HEK293 (cell line): ENCODE measurements around the gene HMGN4.

Experiments
- GLIS2 ChIP-seq: fragments of 450-650 bp; formaldehyde crosslinking; IDR thresholded peaks from 2 replicates; pipeline ENCODE4 v1.5.1; 2016; ENCODE audit warnings: missing biosample characterization, missing genetic modification characterization
- HOXD13 ChIP-seq: sonication (generic); formaldehyde crosslinking; IDR thresholded peaks from 2 replicates; pipeline ENCODE4 v1.8.0; 2022; ENCODE audit warnings: missing genetic modification reagents, borderline replicate concordance
- INSM2 ChIP-seq: fragments of 450-650 bp; formaldehyde crosslinking; IDR thresholded peaks from 2 replicates; pipeline ENCODE4 v1.5.1; 2016; ENCODE audit warnings: missing biosample characterization, missing genetic modification characterization
- KLF9 ChIP-seq: fragments of 450-650 bp; formaldehyde crosslinking; IDR thresholded peaks from 2 replicates; pipeline ENCODE4 v1.5.1; 2016; ENCODE audit warnings: missing biosample characterization, missing genetic modification characterization, low read depth
- OSR2 ChIP-seq: fragments of 450-650 bp; formaldehyde crosslinking; IDR thresholded peaks from 2 replicates; pipeline ENCODE4 v1.5.1; 2016; ENCODE audit warnings: missing biosample characterization, missing genetic modification characterization
- PRDM4 ChIP-seq: fragments of 450-650 bp; formaldehyde crosslinking; IDR thresholded peaks from 2 replicates; pipeline ENCODE4 v1.5.1; 2017; ENCODE audit warnings: missing biosample characterization, missing genetic modification characterization
- SP7 ChIP-seq: fragments of 450-650 bp; formaldehyde crosslinking; IDR thresholded peaks from 2 replicates; pipeline ENCODE4 v1.5.1; 2016; ENCODE audit warnings: missing biosample characterization, missing genetic modification characterization
- ZBTB1 ChIP-seq: fragments of 450-650 bp; formaldehyde crosslinking; IDR thresholded peaks from 2 replicates; pipeline ENCODE4 v1.5.1; 2016; ENCODE audit warnings: missing biosample characterization, missing genetic modification characterization
- ZBTB17 ChIP-seq: fragments of 450-650 bp; formaldehyde crosslinking; IDR thresholded peaks from 2 replicates; pipeline ENCODE4 v1.5.1; 2016; ENCODE audit warnings: missing biosample characterization, missing genetic modification characterization
- ZBTB8A ChIP-seq: fragments of 450-650 bp; formaldehyde crosslinking; IDR thresholded peaks from 2 replicates; pipeline ENCODE4 v1.5.1; 2016; ENCODE audit warnings: missing biosample characterization, missing genetic modification characterization
- ZFP3 ChIP-seq: fragments of 450-650 bp; formaldehyde crosslinking; IDR thresholded peaks from 2 replicates; pipeline ENCODE4 v1.5.1; 2016; ENCODE audit warnings: low read depth, missing biosample characterization, missing genetic modification characterization
- ZNF140 ChIP-seq: fragments of 450-650 bp; formaldehyde crosslinking; IDR thresholded peaks from 2 replicates; pipeline ENCODE4 v1.5.1; 2016; ENCODE audit warnings: missing biosample characterization, missing genetic modification characterization
- ZNF146 ChIP-seq: fragments of 450-650 bp; formaldehyde crosslinking; IDR thresholded peaks from 2 replicates; pipeline ENCODE4 v1.5.1; 2016; ENCODE audit warnings: missing biosample characterization, missing genetic modification characterization
- ZNF184 ChIP-seq: fragments of 450-650 bp; IDR thresholded peaks from 2 replicates; pipeline ENCODE4 v1.5.1; 2018; ENCODE audit warnings: missing biosample characterization, mild to moderate bottlenecking, missing genetic modification characterization
- ZNF202 ChIP-seq: fragments of 450-650 bp; formaldehyde crosslinking; IDR thresholded peaks from 2 replicates; pipeline ENCODE4 v1.5.1; 2016; ENCODE audit warnings: missing biosample characterization, missing genetic modification characterization, borderline replicate concordance
- ZNF214 ChIP-seq: fragments of 450-650 bp; formaldehyde crosslinking; IDR thresholded peaks from 2 replicates; pipeline ENCODE4 v1.5.1; 2017; ENCODE audit warnings: missing biosample characterization, mild to moderate bottlenecking, missing genetic modification characterization, borderline replicate concordance
- ZNF223 ChIP-seq: fragments of 450-650 bp; formaldehyde crosslinking; IDR thresholded peaks from 2 replicates; pipeline ENCODE4 v1.5.1; 2016; ENCODE audit warnings: missing biosample characterization, missing genetic modification characterization
- ZNF341 ChIP-seq: fragments of 450-650 bp; formaldehyde crosslinking; IDR thresholded peaks from 2 replicates; pipeline ENCODE4; 2016; ENCODE audit warnings: low read depth, missing biosample characterization, missing genetic modification characterization
- ZNF354C ChIP-seq: fragments of 450-650 bp; formaldehyde crosslinking; IDR thresholded peaks from 2 replicates; pipeline ENCODE4 v1.5.1; 2016; ENCODE audit warnings: missing biosample characterization, missing genetic modification characterization, low read depth, borderline replicate concordance
- ZNF391 ChIP-seq: fragments of 450-650 bp; formaldehyde crosslinking; IDR thresholded peaks from 2 replicates; pipeline ENCODE4 v1.5.1; 2016; ENCODE audit warnings: low read depth, missing biosample characterization, missing genetic modification characterization, borderline replicate concordance
- ZNF416 ChIP-seq: fragments of 450-650 bp; formaldehyde crosslinking; IDR thresholded peaks from 2 replicates; pipeline ENCODE4 v1.5.1; 2016; ENCODE audit warnings: missing biosample characterization, missing genetic modification characterization
- ZNF548 ChIP-seq: fragments of 450-650 bp; formaldehyde crosslinking; IDR thresholded peaks from 2 replicates; pipeline ENCODE4 v1.5.1; 2016; ENCODE audit warnings: missing biosample characterization, missing genetic modification characterization
- ZNF580 ChIP-seq: fragments of 450-650 bp; formaldehyde crosslinking; IDR thresholded peaks from 2 replicates; pipeline ENCODE4 v1.5.1; 2016; ENCODE audit warnings: missing biosample characterization, missing genetic modification characterization
- ZNF585B ChIP-seq: fragments of 450-650 bp; formaldehyde crosslinking; IDR thresholded peaks from 2 replicates; pipeline ENCODE4 v1.5.1; 2016; ENCODE audit warnings: missing biosample characterization, missing genetic modification characterization
- ZNF596 ChIP-seq: fragments of 450-650 bp; IDR thresholded peaks from 2 replicates; pipeline ENCODE4 v1.5.0; 2018; ENCODE audit warnings: missing biosample characterization, mild to moderate bottlenecking, missing genetic modification characterization, moderate library complexity
- ZNF626 ChIP-seq: fragments of 450-650 bp; sonication (Bioruptor Pico); formaldehyde crosslinking; IDR thresholded peaks from 2 replicates; pipeline ENCODE4 v1.5.1; 2018; ENCODE audit warnings: missing biosample characterization, missing genetic modification characterization, inconsistent platforms
- ZNF639 ChIP-seq: fragments of 450-650 bp; formaldehyde crosslinking; IDR thresholded peaks from 2 replicates; pipeline ENCODE4 v1.5.1; 2016; ENCODE audit warnings: missing biosample characterization, missing genetic modification characterization
- ZNF645 ChIP-seq: fragments of 450-650 bp; formaldehyde crosslinking; IDR thresholded peaks from 2 replicates; pipeline ENCODE4; 2016; ENCODE audit warnings: missing biosample characterization, missing genetic modification characterization
- ZNF670 ChIP-seq: fragments of 450-650 bp; formaldehyde crosslinking; IDR thresholded peaks from 2 replicates; pipeline ENCODE4 v1.5.1; 2016; ENCODE audit warnings: missing biosample characterization, missing genetic modification characterization, low read depth
- ZNF776 ChIP-seq: fragments of 450-650 bp; formaldehyde crosslinking; IDR thresholded peaks from 2 replicates; pipeline ENCODE4 v1.5.0; 2017; ENCODE audit warnings: missing biosample characterization, missing genetic modification characterization, borderline replicate concordance
- ZSCAN16 ChIP-seq: fragments of 450-650 bp; formaldehyde crosslinking; IDR thresholded peaks from 2 replicates; pipeline ENCODE4 v1.5.1; 2016; ENCODE audit warnings: missing biosample characterization, missing genetic modification characterization

The HMGN4 gene

GRCh38 chr6:26537846-26538571 lies at the start of gene HMGN4 (continued):
- TF ChIP-seq PRDM4 (tag by site-specific recombination): no peak; the same call in 1 of the 2 replicates
- TF ChIP-seq HOXD13 (CRISPR knock-in tag): no peak
- TF ChIP-seq KLF9 (tag by site-specific recombination): peak; percentile 88
- no peak for TF ChIP-seq ZNF548
- TF ChIP-seq ZNF639 (tag by site-specific recombination): peak; percentile 88; the same call in 1 of the 2 replicates
- no peak for TF ChIP-seq ZNF146 (tag by site-specific recombination)
- no peak for TF ChIP-seq ZNF596 (tag by site-specific recombination)
- no peak for TF ChIP-seq ZNF354C (tag by site-specific recombination)
- TF ChIP-seq ZNF626 (tag by site-specific recombination): no peak
- TF ChIP-seq ZBTB1 (tag by site-specific recombination): no peak
- no peak for TF ChIP-seq GLIS2 (tag by site-specific recombination)
- TF ChIP-seq ZBTB8A: peak; percentile 60
- TF ChIP-seq ZNF202 (tag by site-specific recombination): no peak
- TF ChIP-seq ZNF416: no peak
- no peak for TF ChIP-seq ZNF341 (tag by site-specific recombination)
- TF ChIP-seq INSM2 (tag by site-specific recombination): 0 out of 2 replicates have a peak, but pooled peaks have one; percentile 47
- no peak for TF ChIP-seq ZSCAN16 (tag by site-specific recombination)
- TF ChIP-seq SP7 (tag by site-specific recombination): peak; percentile 49
- TF ChIP-seq ZNF140: no peak
- TF ChIP-seq ZBTB17: peak; percentile 70; the same call in 1 of the 2 replicates
- no peak for TF ChIP-seq ZNF223 (tag by site-specific recombination)
- TF ChIP-seq ZNF670 (tag by site-specific recombination): no peak
- TF ChIP-seq ZNF391 (tag by site-specific recombination): peak; percentile 39; the same call in 1 of the 2 replicates
- TF ChIP-seq ZNF580: peak; percentile 74
- TF ChIP-seq ZNF585B: no peak
- TF ChIP-seq OSR2 (tag by site-specific recombination): no peak
- TF ChIP-seq ZNF645 (tag by site-specific recombination): no peak
- TF ChIP-seq ZNF214: no peak
- peak; percentile 88; the same call in 1 of the 2 replicates for TF ChIP-seq ZNF184
- no peak for TF ChIP-seq ZNF776 (tag by site-specific recombination)
- 0 out of 2 replicates have a peak, but pooled peaks have one; percentile 20 for TF ChIP-seq ZFP3 (tag by site-specific recombination)
